ENCODE data around the gene PIM2.

Gene PIM2

GRCh38 chrX:48864210-48864609 lies 54.6 kb downstream of the PIM2 start:
- no peak for DNase-seq (ENCODE audit: low spot score)

All from iPS-NIHi11 (cell line).